Stimulated activated memory B cell treated with anti-CD40 and anti-IgM and Interleukin-4, amounts not matched to agents 10 μg/mL and 1 μg/mL and 100 μg/mL, for 72 hours (primary cell): ENCODE results near the gene MMP24.
A peak's percentile ranks its signal among the peaks of the same experiment; 100 is the strongest.
"Not testable (repeated sequence)": the region's sequence is repeated elsewhere in the genome, so short reads cannot be mapped to it uniquely, and the experiment has no call there.

Experiments used
- ATAC-seq: fragments of 150-1000 bp; cut with Tn5 transposase; 2 replicates; pipeline ENCODE4 v1.10.0; 2021
- H3K27ac Mint-ChIP-seq: one replicate; pipeline ENCODE4 v1.8.0; 2022; ENCODE audit warnings: mild to moderate bottlenecking, mixed read lengths
- H3K27me3 Mint-ChIP-seq: one replicate; pipeline ENCODE4 v1.8.0; 2022; ENCODE audit warnings: mixed read lengths
- H3K36me3 Mint-ChIP-seq: one replicate; pipeline ENCODE4 v1.8.0; 2022; ENCODE audit warnings: mixed read lengths
- H3K4me1 Mint-ChIP-seq: one replicate; pipeline ENCODE4 v1.8.0; 2022; ENCODE audit warnings: mixed read lengths
- H3K4me3 Mint-ChIP-seq: one replicate; pipeline ENCODE4 v1.8.0; 2022; ENCODE audit warnings: mild to moderate bottlenecking, moderate library complexity, mixed read lengths
- H3K9me3 Mint-ChIP-seq: one replicate; pipeline ENCODE4 v1.8.0; 2022; ENCODE audit warnings: mixed read lengths

MMP24 gene

GRCh38 chr20:35240083-35240810 is 13.8 kb downstream of the MMP24 start:
- ATAC-seq, result no peak
- H3K36me3 Mint-ChIP-seq, result peaks cover 35% of the 10 kb centered on the region
- no peak overlapping the region for H3K4me3 Mint-ChIP-seq
- H3K4me1 Mint-ChIP-seq, result no peaks in the 10 kb centered on the region
- H3K27ac Mint-ChIP-seq, result no peak overlapping the region
- no peaks in the 10 kb centered on the region for H3K9me3 Mint-ChIP-seq
- peaks cover 13% of the 10 kb centered on the region for H3K27me3 Mint-ChIP-seq

- peaks cover 13% of the 10 kb centered on the region for H3K27me3 Mint-ChIP-seq
- H3K9me3 Mint-ChIP-seq, result no peaks in the 10 kb centered on the region
- no peak overlapping the region for H3K4me3 Mint-ChIP-seq
- H3K27ac Mint-ChIP-seq, result no peak overlapping the region
- H3K4me1 Mint-ChIP-seq, result no peaks in the 10 kb centered on the region
- H3K36me3 Mint-ChIP-seq, result peaks cover 31% of the 10 kb centered on the region
- ATAC-seq, result no peak
These were observed 14.4 kb downstream of the MMP24 start for GRCh38 chr20:35240811-35241293.

GRCh38 chr20:35243317-35243716 is 16.8 kb downstream of the MMP24 start:
- H3K27ac Mint-ChIP-seq, result no peak overlapping the region
- peaks cover 11% of the 10 kb centered on the region for H3K36me3 Mint-ChIP-seq
- no peak overlapping the region for H3K4me3 Mint-ChIP-seq
- no peak for ATAC-seq
- H3K9me3 Mint-ChIP-seq, result no peaks in the 10 kb centered on the region
- peaks cover 13% of the 10 kb centered on the region for H3K27me3 Mint-ChIP-seq
- H3K4me1 Mint-ChIP-seq, result no peaks in the 10 kb centered on the region

- no peak for ATAC-seq
- no peak overlapping the region for H3K27ac Mint-ChIP-seq
- peaks cover 13% of the 10 kb centered on the region for H3K27me3 Mint-ChIP-seq
- H3K36me3 Mint-ChIP-seq, result peaks cover 5% of the 10 kb centered on the region
- H3K4me3 Mint-ChIP-seq, result no peak overlapping the region
- no peaks in the 10 kb centered on the region for H3K4me1 Mint-ChIP-seq
- H3K9me3 Mint-ChIP-seq, result no peaks in the 10 kb centered on the region
These were observed 17.5 kb downstream of the MMP24 start for GRCh38 chr20:35243986-35244385.

GRCh38 chr20:35246723-35247122 is 20.2 kb downstream of the MMP24 start:
- ATAC-seq, result no peak
- peaks cover 5% of the 10 kb centered on the region for H3K36me3 Mint-ChIP-seq
- H3K4me3 Mint-ChIP-seq, result no peak overlapping the region

DNA sequence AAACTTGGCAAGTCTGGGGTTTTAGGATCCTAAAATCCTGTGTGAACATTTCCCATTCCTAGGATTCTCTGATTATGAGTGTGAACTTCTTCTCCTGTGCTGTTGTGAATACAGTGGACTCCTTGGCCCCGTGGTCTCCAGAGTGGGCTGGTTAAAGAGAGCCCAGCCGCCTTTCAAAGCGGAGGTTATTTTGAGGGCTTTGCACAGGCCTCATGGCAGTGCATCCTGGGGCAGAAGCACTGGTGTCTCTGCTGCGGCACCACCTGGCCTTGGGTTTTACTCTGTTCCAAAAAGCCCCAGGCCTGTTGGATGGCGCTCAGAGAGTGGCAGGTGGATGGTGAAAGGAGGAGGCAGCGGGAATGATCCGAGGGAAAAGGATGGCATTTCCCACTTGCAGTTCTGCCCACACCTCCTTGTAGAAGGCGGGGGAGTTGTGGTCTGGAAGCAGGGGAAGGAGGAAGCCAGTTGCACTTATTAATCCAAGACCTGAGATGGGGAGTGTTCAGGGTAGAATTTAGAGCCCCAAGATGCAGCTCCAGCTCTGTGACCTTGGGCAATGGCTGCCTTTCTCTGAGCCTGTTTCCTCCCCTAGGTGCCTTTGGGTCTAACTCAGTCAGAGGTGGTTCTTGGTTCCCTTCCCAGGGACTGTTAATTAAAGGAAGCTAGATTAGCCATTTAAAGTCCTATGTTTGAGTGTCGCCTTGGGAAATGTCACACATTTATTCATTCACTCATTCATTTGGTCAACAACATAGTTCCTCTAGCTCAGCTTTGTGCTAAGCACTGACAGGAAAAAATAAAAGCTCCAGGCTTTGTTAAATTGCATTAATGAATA is 22.4 kb downstream of the MMP24 start:
- Mint-ChIP-seq H3K9me3 (no peaks in the 10 kb centered on the region), H3K27ac (no peak overlapping the region), H3K36me3 (peaks cover 5% of the 10 kb centered on the region), H3K4me3 (no peak overlapping the region), H3K27me3 (no peaks in the 10 kb centered on the region), H3K4me1 (peaks cover 25% of the 10 kb centered on the region)
- no peak for ATAC-seq

More at GRCh38 chr20:35246723-35247122, 20.2 kb downstream of the MMP24 start:
- no peak overlapping the region for H3K27ac Mint-ChIP-seq
- H3K4me1 Mint-ChIP-seq, result peaks cover 16% of the 10 kb centered on the region
- H3K9me3 Mint-ChIP-seq, result no peaks in the 10 kb centered on the region
- no peaks in the 10 kb centered on the region for H3K27me3 Mint-ChIP-seq

DNA sequence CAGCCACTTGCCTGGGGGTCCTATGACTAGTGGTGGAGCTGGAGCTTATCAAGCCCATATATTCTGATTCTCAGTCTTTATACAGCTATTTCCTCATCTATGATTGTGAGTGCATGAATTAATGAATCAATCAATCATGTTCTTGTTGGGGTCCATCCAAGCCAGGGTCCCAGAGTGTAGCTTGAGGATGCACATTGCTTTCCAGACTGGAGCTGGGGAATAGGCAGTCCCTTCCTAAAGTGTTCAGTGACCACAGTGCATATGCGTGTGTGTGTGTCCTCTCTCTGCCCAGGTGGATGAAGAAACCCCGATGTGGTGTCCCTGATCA is 25.1 kb downstream of the MMP24 start:
- Mint-ChIP-seq H3K4me3 (no peak overlapping the region), H3K4me1 (peaks cover 25% of the 10 kb centered on the region), H3K27ac (peak overlapping the region; percentile 80), H3K27me3 (no peaks in the 10 kb centered on the region), H3K36me3 (peaks cover 20% of the 10 kb centered on the region), H3K9me3 (no peaks in the 10 kb centered on the region)
- no peak for ATAC-seq

- peaks cover 20% of the 10 kb centered on the region for H3K36me3 Mint-ChIP-seq
- no peaks in the 10 kb centered on the region for H3K27me3 Mint-ChIP-seq
- H3K9me3 Mint-ChIP-seq, result no peaks in the 10 kb centered on the region
- peak; percentile 90 for ATAC-seq
- peaks cover 25% of the 10 kb centered on the region for H3K4me1 Mint-ChIP-seq
- peak overlapping the region; percentile 80 for H3K27ac Mint-ChIP-seq
- peak overlapping the region; percentile 31 for H3K4me3 Mint-ChIP-seq
These were observed 25.6 kb downstream of the MMP24 start for GRCh38 chr20:35252037-35252461.

GRCh38 chr20:35252598-35252997 is 26.1 kb downstream of the MMP24 start:
- peaks cover 17% of the 10 kb centered on the region for H3K36me3 Mint-ChIP-seq
- peaks cover 25% of the 10 kb centered on the region for H3K4me1 Mint-ChIP-seq
- H3K27ac Mint-ChIP-seq, result peak overlapping the region; percentile 80
- not testable (repeated sequence) for H3K9me3 Mint-ChIP-seq, ATAC-seq, H3K4me3 Mint-ChIP-seq, H3K27me3 Mint-ChIP-seq

DNA sequence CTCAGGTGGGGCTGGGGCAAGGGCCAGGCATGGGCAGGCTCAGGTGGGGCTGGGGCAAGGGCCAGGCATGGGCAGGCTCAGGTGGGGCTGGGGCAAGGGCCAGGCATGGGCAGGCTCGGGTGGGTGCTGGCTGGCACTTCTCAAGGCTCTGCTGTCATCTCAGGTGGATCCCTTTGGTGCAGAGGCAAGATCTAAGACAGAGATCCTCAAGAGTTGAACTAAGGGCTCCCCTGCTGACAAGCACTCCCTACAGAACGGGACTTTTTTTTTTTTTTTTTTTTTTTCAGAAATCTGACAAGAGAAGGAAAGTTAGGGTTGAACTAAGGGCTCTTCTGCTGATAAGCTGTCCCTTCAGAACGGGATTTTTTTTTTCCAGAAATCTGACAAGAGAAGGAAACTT is 26.5 kb downstream of the MMP24 start:
- H3K4me1 Mint-ChIP-seq, result peaks cover 25% of the 10 kb centered on the region
- no peaks in the 10 kb centered on the region for H3K27me3 Mint-ChIP-seq
- no peak overlapping the region for H3K4me3 Mint-ChIP-seq
- H3K27ac Mint-ChIP-seq, result no peak overlapping the region
- no peak for ATAC-seq
- H3K36me3 Mint-ChIP-seq, result peaks cover 16% of the 10 kb centered on the region
- no peaks in the 10 kb centered on the region for H3K9me3 Mint-ChIP-seq

GRCh38 chr20:35254448-35254999 is 28.0 kb downstream of the MMP24 start:
- Mint-ChIP-seq H3K36me3 (peaks cover 16% of the 10 kb centered on the region), H3K27me3 (no peaks in the 10 kb centered on the region), H3K27ac (no peak overlapping the region), H3K4me1 (peaks cover 25% of the 10 kb centered on the region), H3K4me3 (no peak overlapping the region), H3K9me3 (no peaks in the 10 kb centered on the region)
- ATAC-seq, result no peak

DNA sequence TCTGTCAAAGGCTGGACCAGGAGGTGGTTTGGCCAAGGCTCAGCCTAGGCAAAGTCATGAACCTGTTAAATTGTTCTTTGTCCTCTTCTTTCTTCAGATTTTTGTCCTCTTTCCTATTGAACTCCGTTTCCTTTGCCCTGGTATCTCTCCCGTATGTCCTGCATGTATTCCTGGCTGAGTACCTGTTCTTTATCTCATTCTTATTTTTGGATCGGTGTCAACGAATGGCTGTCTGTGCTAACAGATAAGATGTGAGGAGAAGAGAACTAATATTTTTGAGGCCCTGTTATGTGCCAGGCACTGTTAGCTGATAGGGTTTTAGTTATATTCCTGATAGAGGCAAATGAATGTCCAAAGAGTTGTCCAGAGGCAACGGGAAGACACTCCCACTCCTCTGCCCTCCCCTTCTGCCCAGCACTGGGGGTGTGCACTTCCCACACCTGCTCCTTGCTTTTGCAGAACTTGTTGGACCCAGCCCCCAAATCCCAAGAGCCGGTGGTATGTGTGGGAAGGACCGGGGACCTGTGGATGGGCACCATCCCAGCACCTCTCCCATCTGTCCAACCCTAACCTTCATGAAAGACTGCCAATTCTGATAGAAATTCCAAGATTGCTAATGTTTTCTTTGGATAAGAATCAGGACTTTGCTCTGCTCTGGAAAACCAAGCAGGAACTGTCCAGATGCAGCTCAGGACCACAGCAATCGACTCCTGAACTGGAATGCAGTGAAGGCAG is 30.9 kb downstream of the MMP24 start:
- peaks cover 16% of the 10 kb centered on the region for H3K36me3 Mint-ChIP-seq
- no peak overlapping the region for H3K4me3 Mint-ChIP-seq
- H3K9me3 Mint-ChIP-seq, result no peaks in the 10 kb centered on the region
- H3K27ac Mint-ChIP-seq, result no peak overlapping the region
- ATAC-seq, result no peak
- H3K4me1 Mint-ChIP-seq, result peaks cover 3% of the 10 kb centered on the region
- H3K27me3 Mint-ChIP-seq, result no peaks in the 10 kb centered on the region

DNA sequence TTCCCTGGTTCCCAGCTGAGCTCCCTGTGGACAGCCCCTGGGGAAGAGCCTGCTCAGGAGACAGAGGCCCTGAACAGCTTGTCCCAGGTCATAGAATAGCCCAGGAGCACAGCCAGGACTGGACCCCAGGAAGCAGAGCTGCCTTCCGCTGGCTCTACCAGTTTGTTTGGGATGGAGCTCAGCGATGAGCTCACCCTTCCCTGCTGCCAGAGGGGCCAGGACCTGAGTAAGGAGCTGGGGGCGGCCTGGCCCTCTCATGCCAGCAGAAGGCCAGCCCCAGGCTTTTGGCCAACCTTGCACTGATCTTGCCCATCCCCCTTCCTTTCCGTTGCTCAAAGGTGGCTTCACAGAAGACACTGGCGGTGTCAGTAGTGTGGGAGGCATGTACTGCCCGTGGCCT is 33.9 kb downstream of the MMP24 start:
- ATAC-seq, result no peak
- no peak overlapping the region for H3K27ac Mint-ChIP-seq

GRCh38 chr20:35262321-35262720 is 35.8 kb downstream of the MMP24 start:
- peaks cover 27% of the 10 kb centered on the region for H3K36me3 Mint-ChIP-seq
- H3K27ac Mint-ChIP-seq, ATAC-seq, H3K27me3 Mint-ChIP-seq, H3K4me1 Mint-ChIP-seq, H3K4me3 Mint-ChIP-seq, H3K9me3 Mint-ChIP-seq: not testable (repeated sequence)

More for the DNA sequence above, 33.9 kb downstream of the MMP24 start:
- no peaks in the 10 kb centered on the region for H3K9me3 Mint-ChIP-seq
- H3K27me3 Mint-ChIP-seq, result no peaks in the 10 kb centered on the region
- H3K36me3 Mint-ChIP-seq, result peaks cover 22% of the 10 kb centered on the region
- H3K4me3 Mint-ChIP-seq, result no peak overlapping the region
- peaks cover 6% of the 10 kb centered on the region for H3K4me1 Mint-ChIP-seq
